BE2C (cell line): ENCODE results near the gene CEACAM16.

ENCODE experiments used
- DNase-seq: peaks from one replicate; pipeline ENCODE4 v3.0.0-alpha.2; 2020
- H3K27me3 ChIP-seq: fragments of 250-450 bp; sonication (Bioruptor Pico); 2 replicates; pipeline ENCODE4 v1.5.1; 2020; ENCODE audit warnings: mild to moderate bottlenecking
- H3K36me3 ChIP-seq: fragments of 250-450 bp; sonication (Bioruptor Pico); 2 replicates; pipeline ENCODE4 v1.5.1; 2020; ENCODE audit warnings: mild to moderate bottlenecking
- H3K4me1 ChIP-seq: fragments of 250-450 bp; sonication (Bioruptor Pico); 2 replicates; pipeline ENCODE4 v1.5.1; 2020
- H3K4me3 ChIP-seq: 2 replicates; pipeline ENCODE4 v1.5.1; 2011; ENCODE audit warnings: low read depth, low read length
- H3K9me3 ChIP-seq: fragments of 250-450 bp; sonication (Bioruptor Pico); 2 replicates; pipeline ENCODE4 v1.5.1; 2020
- TF ChIP-seq, protein P1 (sequence below): IDR thresholded peaks from 2 replicates; pipeline ENCODE4 v1.5.1; 2012; ENCODE audit warnings: mild to moderate bottlenecking, low read depth, low read length

CEACAM16 gene

DNA sequence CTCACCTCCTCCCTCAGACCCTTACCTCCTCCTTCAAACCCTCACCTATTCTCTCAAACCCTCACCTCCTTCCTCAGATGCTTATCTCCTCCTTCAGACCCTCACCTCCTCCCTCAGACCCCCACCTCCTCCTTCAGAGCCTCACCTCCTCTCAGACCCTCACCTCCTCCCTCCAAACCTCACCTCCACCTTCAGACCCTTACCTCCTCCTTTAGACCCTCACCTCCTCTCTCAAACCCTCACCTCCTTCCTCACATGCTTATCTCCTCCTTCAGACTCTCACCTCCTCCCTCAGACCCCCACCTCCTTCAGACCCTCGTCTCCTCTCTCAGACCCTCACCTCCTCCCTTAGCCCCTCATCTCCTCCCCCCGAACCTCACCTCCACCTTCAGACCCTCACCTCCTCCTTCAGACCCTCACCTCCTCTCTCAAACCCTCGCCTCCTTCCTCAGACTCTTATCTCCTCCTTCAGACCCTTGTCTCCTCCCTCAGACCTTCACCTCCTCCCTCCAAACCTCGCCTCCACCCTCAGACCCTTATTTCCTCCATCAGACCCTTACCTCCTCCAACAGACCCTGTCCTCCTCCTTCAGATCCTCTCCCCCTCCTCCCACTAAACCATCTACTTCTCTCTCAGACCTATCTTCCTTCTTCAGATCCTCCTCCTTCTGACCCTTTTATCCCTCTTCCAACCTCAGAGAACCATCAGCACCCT is 47.1 kb downstream of the CEACAM16 start:
- H3K4me1 ChIP-seq: peaks cover 15% of the 10 kb centered on the region
- H3K4me3 ChIP-seq: no peak overlapping the region
- no peak for DNase-seq
- H3K9me3 ChIP-seq: no peaks in the 10 kb centered on the region
- no peaks in the 10 kb centered on the region for H3K27me3 ChIP-seq
- TF ChIP-seq, protein P1, sequence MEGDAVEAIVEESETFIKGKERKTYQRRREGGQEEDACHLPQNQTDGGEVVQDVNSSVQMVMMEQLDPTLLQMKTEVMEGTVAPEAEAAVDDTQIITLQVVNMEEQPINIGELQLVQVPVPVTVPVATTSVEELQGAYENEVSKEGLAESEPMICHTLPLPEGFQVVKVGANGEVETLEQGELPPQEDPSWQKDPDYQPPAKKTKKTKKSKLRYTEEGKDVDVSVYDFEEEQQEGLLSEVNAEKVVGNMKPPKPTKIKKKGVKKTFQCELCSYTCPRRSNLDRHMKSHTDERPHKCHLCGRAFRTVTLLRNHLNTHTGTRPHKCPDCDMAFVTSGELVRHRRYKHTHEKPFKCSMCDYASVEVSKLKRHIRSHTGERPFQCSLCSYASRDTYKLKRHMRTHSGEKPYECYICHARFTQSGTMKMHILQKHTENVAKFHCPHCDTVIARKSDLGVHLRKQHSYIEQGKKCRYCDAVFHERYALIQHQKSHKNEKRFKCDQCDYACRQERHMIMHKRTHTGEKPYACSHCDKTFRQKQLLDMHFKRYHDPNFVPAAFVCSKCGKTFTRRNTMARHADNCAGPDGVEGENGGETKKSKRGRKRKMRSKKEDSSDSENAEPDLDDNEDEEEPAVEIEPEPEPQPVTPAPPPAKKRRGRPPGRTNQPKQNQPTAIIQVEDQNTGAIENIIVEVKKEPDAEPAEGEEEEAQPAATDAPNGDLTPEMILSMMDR: no peak
- H3K36me3 ChIP-seq: no peaks in the 10 kb centered on the region

DNA sequence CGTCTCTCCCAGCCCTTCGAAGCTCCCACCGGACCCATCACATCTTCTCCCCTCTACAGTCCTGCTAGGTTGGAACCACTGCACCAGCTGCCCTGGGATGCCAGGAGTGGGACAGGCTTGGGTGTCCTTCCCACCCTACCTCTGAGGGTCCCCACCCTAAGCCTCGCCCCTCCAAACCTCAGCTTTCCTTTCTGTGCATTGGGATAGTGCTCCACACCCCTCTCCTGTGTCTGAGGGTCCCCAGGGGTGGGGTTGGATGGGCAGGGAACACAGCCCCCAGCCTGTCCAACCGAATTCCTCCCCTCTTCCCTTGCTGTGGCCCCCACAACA is 47.6 kb downstream of the CEACAM16 start:
- TF ChIP-seq, protein P1: no peak
- H3K4me1 ChIP-seq: peaks cover 11% of the 10 kb centered on the region
- no peak for DNase-seq
- no peaks in the 10 kb centered on the region; the same call in 1 of the 2 replicates for H3K36me3 ChIP-seq
- H3K9me3 ChIP-seq: no peaks in the 10 kb centered on the region
- no peaks in the 10 kb centered on the region for H3K27me3 ChIP-seq
- no peak overlapping the region for H3K4me3 ChIP-seq

DNA sequence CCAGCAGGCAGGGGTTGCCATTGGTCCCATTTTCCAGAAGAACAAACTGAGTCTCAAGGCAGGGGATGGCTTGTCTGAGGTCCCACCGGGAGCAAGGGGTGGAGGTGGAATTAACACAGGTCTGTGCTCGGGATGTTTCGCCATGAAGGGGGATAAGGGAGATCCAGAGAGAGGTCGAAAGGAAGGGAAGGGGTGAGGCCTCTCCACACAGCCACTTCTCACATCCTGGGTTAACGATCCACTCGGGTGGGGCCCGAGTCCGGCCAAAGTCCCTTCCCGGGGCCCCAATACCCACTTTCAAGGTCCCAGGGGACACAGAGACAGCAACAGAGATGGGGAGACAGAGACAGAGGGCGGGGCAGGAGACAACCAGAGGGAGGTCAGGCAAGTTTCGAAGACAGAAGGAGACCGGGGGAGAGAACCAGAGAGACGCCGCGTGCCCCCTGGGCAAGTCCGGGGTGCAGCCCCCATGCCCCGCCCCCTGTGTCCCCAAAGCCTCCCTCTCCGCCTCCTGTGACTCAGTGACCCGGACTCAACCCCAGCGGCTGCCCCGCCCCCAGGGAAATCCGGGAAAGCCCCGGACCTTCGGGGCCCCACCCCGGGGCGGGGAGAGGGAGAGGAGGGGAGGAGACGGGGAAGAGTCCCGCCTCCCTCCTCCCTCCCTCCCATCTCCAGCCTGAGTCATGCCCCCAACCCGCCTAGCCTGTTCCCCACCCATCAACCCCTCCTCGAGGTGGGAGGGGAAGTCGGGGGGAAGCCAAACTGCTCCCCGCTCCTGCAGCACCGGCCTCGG is 48.2 kb downstream of the CEACAM16 start:
- no peaks in the 10 kb centered on the region for H3K27me3 ChIP-seq
- peak; percentile 92 for DNase-seq
- H3K36me3 ChIP-seq: no peaks in the 10 kb centered on the region; the same call in 1 of the 2 replicates
- H3K4me3 ChIP-seq: peak overlapping the region; percentile 71
- H3K4me1 ChIP-seq: peaks cover 9% of the 10 kb centered on the region
- H3K9me3 ChIP-seq: no peaks in the 10 kb centered on the region
- TF ChIP-seq, protein P1: no peak

DNA sequence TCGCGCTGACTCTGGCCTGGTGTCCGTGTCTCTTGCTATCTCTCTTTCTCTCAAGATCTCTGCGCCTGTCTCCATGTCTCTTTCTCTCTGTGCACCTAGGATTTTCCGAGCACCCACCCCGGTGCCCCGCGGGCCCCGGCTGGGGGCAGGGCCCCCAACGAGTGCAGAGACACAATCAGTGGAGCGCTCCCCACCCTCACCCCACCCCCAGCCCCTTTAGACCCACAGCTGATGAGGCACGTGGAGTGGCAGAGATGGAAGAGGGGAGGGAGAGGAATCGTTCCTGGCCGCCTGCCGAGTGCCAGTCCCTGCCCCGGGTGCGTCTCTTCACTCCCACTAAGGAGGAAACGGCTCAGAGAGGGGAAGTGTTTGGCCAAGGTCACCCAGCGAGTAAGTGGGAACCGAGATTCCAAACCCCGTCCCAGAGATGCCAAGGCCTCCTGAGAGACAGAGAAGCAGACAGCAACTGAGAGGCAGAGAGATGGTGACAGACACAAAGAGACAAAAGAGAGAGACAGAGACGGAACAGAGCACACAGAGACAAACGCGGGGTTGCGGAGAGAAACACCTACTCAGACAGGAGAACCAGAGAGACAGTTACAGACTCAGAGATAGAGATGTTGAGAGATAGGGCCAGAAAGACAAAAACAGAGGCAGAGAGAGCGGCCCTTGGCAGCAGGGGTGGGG is 48.9 kb downstream of the CEACAM16 start:
- DNase-seq: peak; percentile 83
- TF ChIP-seq, protein P1: no peak
- Histone ChIP-seq H3K27me3 (no peaks in the 10 kb centered on the region), H3K4me1 (peaks cover 1% of the 10 kb centered on the region), H3K36me3 (no peaks in the 10 kb centered on the region; the same call in 1 of the 2 replicates), H3K4me3 (peak overlapping the region; percentile 71), H3K9me3 (no peaks in the 10 kb centered on the region)

DNA sequence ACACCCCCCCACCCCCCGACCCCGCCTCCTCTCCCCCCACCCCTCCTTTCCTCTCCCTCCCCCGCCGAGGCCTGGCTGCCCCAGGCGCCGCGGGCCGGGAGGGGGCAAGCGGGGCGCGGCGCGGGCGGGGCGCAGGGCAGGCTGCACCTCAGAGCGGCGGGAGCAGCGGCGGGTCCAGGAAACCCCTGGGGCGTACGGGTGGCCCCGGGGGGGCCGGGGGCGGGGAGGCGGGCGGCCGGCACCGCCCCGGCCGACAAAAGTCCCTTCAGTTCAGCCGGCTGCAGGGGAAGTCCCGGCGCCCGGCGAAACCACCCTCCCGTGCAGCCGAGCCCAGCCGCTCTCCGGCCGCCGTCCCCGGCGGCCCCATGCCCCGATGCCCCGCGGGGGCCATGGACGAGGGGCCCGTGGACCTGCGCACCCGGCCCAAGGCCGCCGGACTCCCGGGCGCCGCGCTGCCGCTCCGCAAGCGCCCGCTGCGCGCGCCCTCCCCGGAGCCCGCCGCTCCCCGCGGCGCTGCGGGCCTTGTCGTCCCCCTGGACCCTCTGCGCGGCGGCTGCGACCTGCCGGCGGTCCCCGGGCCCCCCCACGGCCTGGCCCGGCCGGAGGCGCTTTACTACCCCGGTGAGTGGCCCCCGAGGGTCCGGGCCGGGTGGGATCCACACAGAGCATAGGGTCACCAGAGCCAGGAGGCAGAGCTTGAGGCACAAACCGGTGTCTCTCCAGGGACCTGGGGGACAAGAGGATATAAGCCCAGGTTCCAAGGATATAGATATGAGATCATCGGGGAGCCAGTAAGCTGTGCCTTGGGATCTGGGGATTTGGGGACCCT is 49.7 kb downstream of the CEACAM16 start, which contains the start of gene BCL3:
Gene BCL3, plus strand, starts transcription at position 283 of the 829 bp plus-strand sequence. Its CDS starts 83 bp downstream, at position 366.
- Histone ChIP-seq H3K36me3 (no peaks in the 10 kb centered on the region; the same call in 1 of the 2 replicates), H3K9me3 (no peaks in the 10 kb centered on the region), H3K4me1 (no peaks in the 10 kb centered on the region; the same call in 1 of the 2 replicates), H3K27me3 (no peaks in the 10 kb centered on the region), H3K4me3 (peak within 1 kb of the TSS; percentile 71)
- TF ChIP-seq, protein P1: no peak
- DNase-seq: peak; percentile 42
